Stimulated activated CD4-positive, alpha-beta T cell treated with anti-CD3 and anti-CD28 coated beads, Interleukin-1b, Interleukin-23, amount 100 ng/mL, for 24 hours (primary cell): ENCODE results near the gene KLF15.

ENCODE experiments used
- DNase-seq, 4 experiments: peaks; one replicate each; pipeline ENCODE4 v3.0.0-alpha.2; 2020; ENCODE audit warnings: low read depth in 4 of 4, low spot score in 1 of 4

KLF15 gene

GRCh38 chr3:126361211-126361610 is 4.0 kb upstream of the KLF15 start:
- DNase-seq = no peak

- DNase-seq = no peak
Observed at GRCh38 chr3:126360714-126361060, 3.5 kb upstream of the KLF15 start.

GRCh38 chr3:126360046-126360713 is 3.0 kb upstream of the KLF15 start:
- DNase-seq = no peak

- DNase-seq = no peak
Observed at GRCh38 chr3:126358816-126359181, 1.6 kb upstream of the KLF15 start.

- no peak for DNase-seq
Observed at GRCh38 chr3:126358038-126358815, 1.0 kb upstream of the KLF15 start.

- no peak for DNase-seq
Observed at GRCh38 chr3:126356373-126357264, 589 bp downstream of the KLF15 start.

- no peak for DNase-seq
Observed at GRCh38 chr3:126355777-126356372, 1.3 kb downstream of the KLF15 start.

- DNase-seq = no peak
Observed at GRCh38 chr3:126355251-126355650, 2.0 kb downstream of the KLF15 start.

GRCh38 chr3:126354776-126355175 is 2.4 kb downstream of the KLF15 start:
- no peak for DNase-seq

- DNase-seq = no peak
Observed at GRCh38 chr3:126353694-126354321, 3.4 kb downstream of the KLF15 start.

GRCh38 chr3:126352476-126353454 is 4.4 kb downstream of the KLF15 start:
- DNase-seq = no peak

GRCh38 chr3:126351771-126352475 is 5.3 kb downstream of the KLF15 start:
- DNase-seq = no peak

GRCh38 chr3:126351086-126351770 is 6.0 kb downstream of the KLF15 start:
- DNase-seq = no peak

- DNase-seq = no peak
Observed at GRCh38 chr3:126350502-126351085, 6.6 kb downstream of the KLF15 start.

- DNase-seq = no peak
Observed at GRCh38 chr3:126349611-126350501, 7.4 kb downstream of the KLF15 start.

- DNase-seq = no peak
Observed at GRCh38 chr3:126349071-126349470, 8.1 kb downstream of the KLF15 start.

- DNase-seq = no peak
Observed at GRCh38 chr3:126348308-126348920, 8.8 kb downstream of the KLF15 start.
